Duodenal mucosa (tissue), 2 donors: ENCODE measurements around the gene MAP2.

Experiments used
- H3K27ac ChIP-seq: one replicate; pipeline ENCODE4 v1.7.0; 2013; ENCODE audit warnings: low read depth, low read length
- H3K27me3 ChIP-seq, 2 donors: one replicate each; pipeline ENCODE4 v1.7.0; 2013; ENCODE audit warnings: low read length in 2 of 2, control low read depth in 1 of 2; ENCODE audit not compliant: insufficient read depth in 2 of 2, control insufficient read depth in 1 of 2
- H3K36me3 ChIP-seq, 2 donors: one replicate each; pipeline ENCODE4 v1.7.0; 2013; ENCODE audit warnings: low read length in 2 of 2, control low read depth in 1 of 2; ENCODE audit not compliant: insufficient read depth in 2 of 2, control insufficient read depth in 1 of 2
- H3K4me1 ChIP-seq, 2 donors: one replicate each; pipeline ENCODE4 v1.7.0; 2013; ENCODE audit warnings: low read length in 2 of 2, control low read depth in 1 of 2; ENCODE audit not compliant: insufficient read depth in 2 of 2, control insufficient read depth in 1 of 2
- H3K4me3 ChIP-seq, 2 donors: one replicate each; pipeline ENCODE4 v1.7.0; 2013; ENCODE audit warnings: low read length in 2 of 2, low read depth in 1 of 2
- H3K9ac ChIP-seq, 2 donors: one replicate each; pipeline ENCODE4 v1.7.0; 2013; ENCODE audit warnings: low read length in 2 of 2, low read depth in 1 of 2
- H3K9me3 ChIP-seq, 2 donors: one replicate each; pipeline ENCODE4 v1.7.0; 2013; ENCODE audit warnings: low read length in 2 of 2, control low read depth in 1 of 2; ENCODE audit not compliant: control insufficient read depth in 1 of 2

Gene MAP2

GRCh38 chr2:209553913-209554312 lies 130.1 kb downstream of the MAP2 start:
- H3K9me3 ChIP-seq: no peaks in the 10 kb centered on the region
- H3K4me1 ChIP-seq: no peaks in the 10 kb centered on the region
- no peak overlapping the region for H3K27ac ChIP-seq
- no peak overlapping the region for H3K4me3 ChIP-seq
- H3K27me3 ChIP-seq: no peaks in the 10 kb centered on the region
- no peak overlapping the region for H3K9ac ChIP-seq
- no peaks in the 10 kb centered on the region for H3K36me3 ChIP-seq

- no peaks in the 10 kb centered on the region for H3K4me1 ChIP-seq
Observed at GRCh38 chr2:209556354-209556961, 132.6 kb downstream of the MAP2 start.

GRCh38 chr2:209560911-209561310 lies 137.1 kb downstream of the MAP2 start:
- H3K4me3 ChIP-seq: no peak overlapping the region
- H3K4me1 ChIP-seq: no peaks in the 10 kb centered on the region
- H3K36me3 ChIP-seq: no peaks in the 10 kb centered on the region
- H3K27ac ChIP-seq: no peak overlapping the region
- H3K9me3 ChIP-seq: no peaks in the 10 kb centered on the region
- H3K9ac ChIP-seq: no peak overlapping the region
- no peaks in the 10 kb centered on the region for H3K27me3 ChIP-seq

More at GRCh38 chr2:209556354-209556961, 132.6 kb downstream of the MAP2 start:
- Histone ChIP-seq H3K27ac (no peak overlapping the region), H3K36me3 (no peaks in the 10 kb centered on the region), H3K27me3 (no peaks in the 10 kb centered on the region), H3K9me3 (no peaks in the 10 kb centered on the region), H3K4me3 (no peak overlapping the region), H3K9ac (no peak overlapping the region)

GRCh38 chr2:209563453-209563852 lies 139.6 kb downstream of the MAP2 start:
- Histone ChIP-seq H3K9ac (no peak overlapping the region), H3K36me3 (no peaks in the 10 kb centered on the region), H3K9me3 (no peaks in the 10 kb centered on the region), H3K4me1 (no peaks in the 10 kb centered on the region), H3K4me3 (no peak overlapping the region), H3K27me3 (no peaks in the 10 kb centered on the region), H3K27ac (no peak overlapping the region)

GRCh38 chr2:209564816-209565215 lies 141.0 kb downstream of the MAP2 start:
- no peaks in the 10 kb centered on the region for H3K36me3 ChIP-seq
- no peak overlapping the region for H3K27ac ChIP-seq
- no peaks in the 10 kb centered on the region for H3K9me3 ChIP-seq
- H3K9ac ChIP-seq: no peak overlapping the region
- no peak overlapping the region for H3K4me3 ChIP-seq
- H3K27me3 ChIP-seq: no peaks in the 10 kb centered on the region
- H3K4me1 ChIP-seq: no peaks in the 10 kb centered on the region

GRCh38 chr2:209565896-209566582 lies 142.2 kb downstream of the MAP2 start:
- Histone ChIP-seq H3K9me3 (no peaks in the 10 kb centered on the region), H3K9ac (no peak overlapping the region), H3K27me3 (no peaks in the 10 kb centered on the region), H3K36me3 (no peaks in the 10 kb centered on the region), H3K27ac (no peak overlapping the region), H3K4me3 (no peak overlapping the region), H3K4me1 (no peaks in the 10 kb centered on the region)

- no peak overlapping the region for H3K4me3 ChIP-seq
- H3K27me3 ChIP-seq: no peaks in the 10 kb centered on the region
- H3K27ac ChIP-seq: no peak overlapping the region
- no peak overlapping the region for H3K9ac ChIP-seq
- H3K4me1 ChIP-seq: no peaks in the 10 kb centered on the region
- H3K36me3 ChIP-seq: no peaks in the 10 kb centered on the region
- no peaks in the 10 kb centered on the region for H3K9me3 ChIP-seq
Observed at GRCh38 chr2:209570194-209570593, 146.3 kb downstream of the MAP2 start.

- Histone ChIP-seq H3K4me1 (no peaks in the 10 kb centered on the region), H3K9me3 (no peaks in the 10 kb centered on the region), H3K27ac (no peak overlapping the region), H3K9ac (no peak overlapping the region), H3K4me3 (no peak overlapping the region), H3K27me3 (no peaks in the 10 kb centered on the region), H3K36me3 (no peaks in the 10 kb centered on the region)
Observed at GRCh38 chr2:209574515-209574914, 150.7 kb downstream of the MAP2 start.

GRCh38 chr2:209577376-209578357 lies 153.8 kb downstream of the MAP2 start:
- no peaks in the 10 kb centered on the region for H3K27me3 ChIP-seq
- no peak overlapping the region for H3K9ac ChIP-seq
- no peaks in the 10 kb centered on the region for H3K36me3 ChIP-seq
- H3K4me1 ChIP-seq: no peaks in the 10 kb centered on the region
- H3K4me3 ChIP-seq: no peak overlapping the region
- no peaks in the 10 kb centered on the region for H3K9me3 ChIP-seq
- no peak overlapping the region for H3K27ac ChIP-seq
